C1 segment of cervical spinal cord (tissue), 14 donors: ENCODE results near the gene CDH26.
A peak's percentile ranks its signal among the peaks of the same experiment; 100 is the strongest.
"Not testable (repeated sequence)": the region's sequence is repeated elsewhere in the genome, so short reads cannot be mapped to it uniquely, and the experiment has no call there.

Experiments
- DNase-seq, 14 donors: peaks; one replicate each; lab custom pipeline; 2025; lab: John Stamatoyannopoulos, UW

The CDH26 gene

DNA sequence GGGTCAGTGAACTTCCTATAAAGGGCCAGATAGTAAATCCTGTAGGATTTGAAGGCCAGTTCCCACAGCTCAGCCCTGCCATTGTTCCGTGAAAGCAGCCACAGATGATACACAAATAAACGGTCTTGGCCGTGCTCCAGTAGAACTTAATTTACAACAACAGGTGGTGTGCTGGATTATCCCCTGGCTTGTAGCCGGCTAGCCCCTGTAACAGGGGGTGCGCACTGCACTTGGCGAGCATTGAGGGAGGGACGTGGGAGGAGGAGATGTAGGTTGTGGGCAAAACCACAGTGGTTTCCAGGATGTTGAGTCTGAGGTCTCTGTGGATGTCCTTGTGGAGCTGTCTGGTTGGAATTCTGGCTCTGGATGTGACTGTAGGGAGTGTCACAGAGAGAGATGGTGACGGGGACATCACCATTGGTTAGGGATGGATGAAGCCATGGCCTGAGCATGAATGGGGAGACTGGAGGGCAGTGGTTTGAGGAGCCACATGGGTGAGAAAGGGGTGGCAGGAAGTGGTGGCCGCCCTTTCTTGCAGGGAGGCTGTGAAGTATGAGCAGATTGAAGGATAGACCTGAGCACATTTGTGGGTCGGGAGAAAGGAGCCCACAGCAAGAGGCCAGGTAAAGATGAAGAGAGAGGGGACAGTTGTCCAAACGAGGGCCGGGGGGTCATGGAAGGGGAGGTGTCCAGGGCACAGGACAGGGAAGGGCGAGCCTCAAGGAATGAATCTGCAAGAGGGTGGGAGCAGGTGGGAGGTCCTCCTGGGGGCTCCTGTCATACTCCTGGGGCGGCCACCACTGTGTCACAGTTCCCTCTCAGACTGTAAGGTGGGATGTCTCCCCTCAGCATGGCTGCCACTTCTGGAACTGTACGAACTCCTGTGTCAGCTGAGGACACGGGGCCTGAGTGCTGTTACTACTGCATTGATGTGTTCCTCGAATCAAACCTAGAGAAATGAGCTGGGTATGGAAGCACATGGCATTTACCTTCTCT, 53.6 kb downstream of the CDH26 start:
- DNase-seq, result no peak

DNA sequence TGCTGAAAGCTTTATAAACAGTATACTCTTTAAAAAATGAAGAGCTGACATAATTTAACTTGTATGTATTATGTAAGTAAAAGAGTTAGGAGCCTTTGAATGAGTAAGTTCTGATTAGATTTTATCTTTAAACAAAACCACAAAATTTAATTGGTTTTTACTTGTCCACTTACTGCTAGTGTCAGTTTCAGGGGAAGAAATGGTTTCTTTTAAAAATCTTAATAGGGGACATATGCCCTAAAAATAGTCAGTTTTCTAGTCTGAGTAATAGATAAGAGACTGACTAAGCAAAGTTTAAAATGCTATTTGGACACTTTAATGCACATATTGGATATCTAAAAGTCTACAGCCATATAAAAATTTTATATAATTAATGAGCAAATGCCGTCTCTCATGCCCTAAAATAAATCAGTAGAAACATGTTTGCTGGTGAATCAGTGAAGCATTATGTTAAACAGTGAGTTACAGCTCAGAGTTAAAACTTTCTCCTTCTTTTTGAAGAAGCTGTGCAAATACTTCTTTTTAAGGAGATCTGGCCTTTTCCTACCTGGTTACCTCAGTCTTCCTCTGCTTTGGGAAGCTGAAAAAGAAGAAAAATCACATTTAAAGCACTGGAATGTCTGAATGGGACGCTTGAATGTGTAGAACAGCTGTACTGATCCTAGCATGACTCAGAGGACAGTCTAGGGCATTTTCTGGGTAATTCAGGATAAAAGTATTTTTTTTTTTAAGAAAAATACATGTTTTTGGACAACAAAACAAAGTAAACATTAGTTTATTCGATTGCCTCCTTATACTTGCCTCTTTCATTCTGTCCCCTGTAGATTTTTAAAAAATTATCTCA, 55.3 kb downstream of the CDH26 start:
- no peak for DNase-seq

DNA sequence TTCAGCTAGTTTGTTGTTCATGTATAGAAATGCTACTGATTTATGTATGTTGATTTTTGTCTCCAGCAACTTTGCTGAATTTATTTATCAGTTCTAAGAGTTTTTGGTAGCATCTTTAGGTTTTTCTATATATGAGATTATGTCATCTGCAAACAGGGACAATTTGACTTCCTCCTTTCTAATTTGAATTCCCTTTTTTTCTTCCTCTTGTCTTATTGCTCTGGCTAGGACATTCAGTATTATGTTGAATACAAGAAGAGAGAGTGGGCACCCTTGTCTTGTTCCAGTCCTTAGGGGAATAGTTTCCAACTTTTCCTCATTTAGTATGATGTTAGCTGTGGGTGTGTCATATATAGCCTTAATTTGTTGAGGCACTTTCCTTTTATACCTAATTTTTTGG, 58.2 kb downstream of the CDH26 start:
- DNase-seq, result no peak

DNA sequence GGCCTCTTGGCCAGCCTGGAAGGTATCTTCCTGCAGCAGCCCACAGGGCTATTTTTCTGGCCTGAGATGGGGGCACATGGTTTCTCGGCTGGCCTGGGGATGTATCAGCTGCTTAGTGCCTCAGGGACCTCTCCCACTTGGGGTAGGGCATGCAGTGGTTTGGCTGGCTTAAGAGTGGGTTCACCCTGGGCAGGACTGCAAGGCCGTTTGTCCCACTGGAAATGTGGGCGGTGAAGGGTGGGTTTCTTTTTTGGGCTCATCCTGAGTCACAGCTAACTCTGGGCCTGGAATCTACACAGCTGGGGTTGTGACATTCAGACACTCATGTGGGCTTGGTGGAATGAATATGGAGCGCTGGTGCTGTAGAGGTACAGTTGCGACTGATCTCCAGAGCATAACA, 62.0 kb downstream of the CDH26 start:
- DNase-seq, result no peak

DNA sequence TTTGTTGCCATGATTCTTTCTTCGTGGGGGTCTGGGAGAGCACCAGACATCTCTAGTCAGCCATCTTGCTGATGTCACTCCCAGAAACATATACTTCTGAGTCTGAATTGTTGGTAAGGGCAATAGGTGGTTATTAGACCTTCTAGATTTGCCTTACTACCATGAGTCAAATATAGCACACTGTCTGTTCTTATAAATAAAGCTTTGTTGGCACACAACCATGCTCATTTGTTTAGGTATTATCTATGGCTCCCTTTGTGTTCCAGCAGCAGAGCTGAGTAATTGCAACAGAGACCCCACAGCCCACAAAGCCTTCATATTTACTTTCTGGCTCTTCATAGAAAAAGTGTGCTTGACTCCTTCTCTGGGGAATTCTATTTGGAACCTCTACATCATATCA, 62.9 kb downstream of the CDH26 start:
- DNase-seq, result no peak

DNA sequence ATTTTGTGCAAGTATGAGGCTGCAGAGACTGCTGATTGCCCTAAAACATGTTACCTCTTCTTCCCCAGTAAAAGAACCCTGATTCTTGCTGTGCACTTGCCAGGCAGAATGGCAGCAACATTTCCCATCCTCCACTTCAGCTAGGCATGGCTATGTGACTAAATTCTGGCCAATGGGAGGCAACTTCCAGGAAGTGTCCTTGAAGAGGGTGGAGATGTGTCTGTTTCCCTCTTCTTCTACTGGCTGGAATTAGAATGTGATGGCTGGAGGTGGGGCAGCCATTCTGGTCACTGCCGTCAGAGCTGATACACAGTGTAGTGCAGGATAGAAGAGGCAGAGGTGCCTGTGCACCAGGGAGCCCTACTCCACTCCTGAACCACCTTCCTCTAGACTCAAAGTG, 64.6 kb downstream of the CDH26 start:
- DNase-seq, result no peak

DNA sequence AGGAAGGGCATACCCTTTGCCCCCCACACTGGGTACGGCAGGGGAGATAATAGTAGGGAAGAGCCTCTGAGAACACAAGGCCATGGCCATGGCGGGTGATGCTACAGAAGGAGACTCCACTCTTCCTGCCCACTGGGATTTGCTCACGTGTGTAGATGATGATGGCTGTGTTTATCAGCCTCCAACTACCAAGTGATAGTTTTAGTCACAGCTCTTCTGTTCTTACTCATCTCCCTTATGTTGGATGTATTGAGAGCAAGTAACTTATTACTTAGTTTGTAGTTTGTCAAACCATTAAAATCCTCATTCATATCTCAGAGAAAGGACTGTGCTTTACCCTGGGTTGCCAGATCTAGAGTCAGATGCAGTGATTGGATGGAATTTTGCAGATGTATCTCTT, 66.0 kb downstream of the CDH26 start:
- no peak for DNase-seq

DNA sequence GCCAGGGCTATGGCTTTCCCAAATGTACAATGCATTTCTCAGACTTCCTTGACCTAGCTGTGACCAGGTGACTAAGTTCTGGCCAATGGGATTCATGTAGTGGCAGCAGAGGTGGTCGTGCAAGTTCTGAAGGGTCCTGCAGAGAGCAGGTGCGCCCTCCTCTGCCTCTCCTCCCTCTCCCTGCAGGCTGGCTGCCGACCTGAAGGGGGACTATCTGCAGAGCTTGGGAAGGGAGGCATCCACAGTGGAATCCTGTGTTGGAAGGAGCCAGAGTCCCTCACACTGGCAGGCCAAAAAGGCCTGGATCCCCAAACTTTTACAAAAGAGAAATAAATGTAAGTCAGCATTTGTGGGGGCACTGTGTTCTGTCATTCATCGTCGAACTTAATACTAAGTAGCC, 66.6 kb downstream of the CDH26 start:
- DNase-seq, result no peak

DNA sequence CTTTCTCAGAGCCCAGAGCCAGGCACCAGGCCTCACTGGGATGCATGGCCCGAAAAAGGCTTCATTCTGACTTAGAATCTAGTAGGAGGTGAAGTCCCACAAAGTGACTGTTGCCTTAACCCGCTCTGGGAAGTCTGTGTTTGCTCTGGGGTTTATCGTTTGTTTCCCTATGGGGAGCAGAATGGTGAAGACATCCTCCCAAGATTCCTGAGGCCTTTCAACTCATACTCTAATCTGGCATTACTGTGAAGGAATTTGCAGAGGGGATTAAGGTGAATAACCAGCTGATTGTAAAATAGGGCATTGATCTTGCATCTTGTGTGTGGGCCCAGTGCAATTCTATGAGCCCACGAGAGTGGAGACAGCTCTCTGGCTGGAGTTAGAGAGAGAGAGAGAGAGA, 67.8 kb downstream of the CDH26 start:
- DNase-seq, result no peak

DNA sequence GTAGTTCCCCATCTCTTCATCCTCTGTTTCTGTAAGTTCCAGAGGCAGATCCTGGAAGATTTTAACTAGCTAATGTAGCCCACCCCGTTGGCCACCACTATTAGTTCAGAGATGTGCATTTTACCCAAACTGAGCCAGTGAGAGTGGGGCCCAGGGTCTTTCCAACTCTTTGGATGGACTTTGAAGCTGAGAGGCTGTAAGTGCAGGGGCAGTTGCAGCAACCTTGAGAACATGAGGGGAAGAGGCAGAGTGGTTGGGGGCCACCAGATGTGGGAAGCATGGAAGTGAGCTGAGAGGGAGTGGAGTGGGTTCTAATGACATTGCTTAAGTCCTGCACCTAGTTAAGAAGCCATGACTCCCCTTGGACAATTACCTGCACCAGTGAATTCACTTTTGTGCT, 72.2 kb downstream of the CDH26 start:
- no peak for DNase-seq

DNA sequence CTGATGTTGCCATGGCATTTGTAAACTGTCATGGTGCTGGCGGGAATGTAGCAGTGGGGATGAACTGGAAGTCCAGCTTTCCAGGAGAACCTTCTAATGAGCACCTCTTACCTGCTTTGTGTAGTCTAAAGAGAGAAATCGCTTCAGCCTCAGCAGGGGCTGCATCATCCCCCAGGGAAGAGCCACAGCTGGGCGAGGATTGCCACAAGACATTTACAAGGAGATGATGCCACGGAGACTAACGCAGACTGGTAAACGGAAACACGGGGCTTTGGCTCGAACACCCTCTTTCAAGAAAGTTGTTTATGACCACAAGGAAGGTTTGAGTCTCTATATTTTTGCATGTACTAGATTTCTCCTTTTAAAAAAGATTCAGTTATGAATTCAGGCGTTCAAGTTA, 72.9 kb downstream of the CDH26 start:
- no peak for DNase-seq

DNA sequence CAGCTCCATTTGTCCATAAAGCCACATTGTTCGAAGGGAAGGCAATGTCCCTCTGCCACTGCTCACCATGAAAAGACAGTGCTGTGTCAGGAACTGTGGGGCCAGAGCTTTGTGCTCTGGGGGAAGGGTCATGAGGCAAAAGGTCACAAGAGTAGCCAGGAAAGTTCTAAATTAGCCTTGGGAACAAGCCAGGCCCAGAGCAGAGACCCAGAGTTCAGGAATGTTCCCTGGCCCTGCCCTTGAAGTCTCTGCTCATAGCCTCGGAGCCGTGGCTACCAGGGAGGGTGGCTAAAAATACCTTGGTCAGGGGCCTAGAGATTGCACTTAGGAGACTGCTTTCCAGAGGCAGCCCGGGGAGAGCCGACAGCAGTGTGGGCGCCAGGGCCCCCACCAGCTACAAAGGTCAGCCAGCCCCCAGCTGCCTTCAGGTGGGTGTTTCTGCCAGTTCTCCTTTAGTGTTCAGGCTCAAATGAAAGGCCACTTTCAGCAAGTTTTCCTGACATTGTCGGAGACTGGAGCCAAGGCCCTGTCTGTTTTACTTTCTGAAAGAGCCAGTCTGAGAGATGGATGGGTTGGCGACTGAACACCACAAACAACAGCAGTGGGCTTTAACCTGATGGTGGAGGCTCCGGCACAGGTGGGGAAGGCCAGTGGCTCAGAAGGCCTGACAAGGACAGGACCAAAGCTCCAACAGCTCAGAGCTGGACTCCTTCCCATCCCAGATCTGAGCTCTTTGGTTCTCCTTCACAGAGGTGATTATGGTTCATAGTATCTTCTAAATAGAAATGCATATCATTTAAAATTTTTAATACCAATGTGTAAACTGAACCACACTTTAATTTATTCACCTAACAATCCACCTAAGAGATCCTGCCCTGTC, 76.2 kb downstream of the CDH26 start:
- peak in 9 of 14 donors; percentile 30 to 81 (median 55) for DNase-seq

DNA sequence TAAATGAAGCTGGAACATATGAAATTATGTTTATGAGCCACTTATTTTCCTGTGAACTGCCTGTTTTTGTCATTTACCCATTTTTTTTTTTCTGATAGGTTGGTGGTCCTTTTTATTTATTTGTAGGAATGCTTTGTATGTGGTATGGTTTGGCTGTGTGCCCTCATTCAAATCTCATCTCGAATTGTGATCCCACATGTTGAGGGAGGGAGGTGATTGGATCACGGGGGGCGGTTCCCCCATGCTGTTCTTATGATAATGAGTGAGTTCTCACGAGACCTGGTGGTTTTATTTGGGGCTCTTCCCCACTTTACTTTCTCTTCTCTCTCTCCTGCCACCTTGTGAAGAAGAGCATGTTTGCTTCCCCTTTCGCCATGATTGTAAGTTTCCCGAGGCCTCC, 77.3 kb downstream of the CDH26 start:
- no peak for DNase-seq

DNA sequence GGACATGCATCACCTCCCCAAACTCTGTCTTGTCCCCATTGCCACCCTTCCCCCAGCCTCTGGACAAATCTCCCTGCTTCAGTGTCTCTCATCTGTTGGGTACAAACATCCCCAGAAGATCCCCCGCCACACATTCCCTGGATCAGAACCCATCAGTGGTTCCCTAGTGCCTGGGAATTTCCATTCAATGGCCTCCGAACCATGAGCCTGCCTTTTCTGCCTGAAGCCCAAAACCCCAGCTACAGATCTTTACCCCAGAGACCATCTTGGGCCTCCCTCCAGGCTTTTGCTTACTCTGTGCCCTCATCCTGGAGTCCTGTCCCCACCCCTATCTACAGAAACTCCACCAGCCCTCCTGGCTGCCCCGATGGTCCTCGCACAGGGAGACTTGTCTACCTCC, 78.1 kb downstream of the CDH26 start:
- no peak for DNase-seq

DNA sequence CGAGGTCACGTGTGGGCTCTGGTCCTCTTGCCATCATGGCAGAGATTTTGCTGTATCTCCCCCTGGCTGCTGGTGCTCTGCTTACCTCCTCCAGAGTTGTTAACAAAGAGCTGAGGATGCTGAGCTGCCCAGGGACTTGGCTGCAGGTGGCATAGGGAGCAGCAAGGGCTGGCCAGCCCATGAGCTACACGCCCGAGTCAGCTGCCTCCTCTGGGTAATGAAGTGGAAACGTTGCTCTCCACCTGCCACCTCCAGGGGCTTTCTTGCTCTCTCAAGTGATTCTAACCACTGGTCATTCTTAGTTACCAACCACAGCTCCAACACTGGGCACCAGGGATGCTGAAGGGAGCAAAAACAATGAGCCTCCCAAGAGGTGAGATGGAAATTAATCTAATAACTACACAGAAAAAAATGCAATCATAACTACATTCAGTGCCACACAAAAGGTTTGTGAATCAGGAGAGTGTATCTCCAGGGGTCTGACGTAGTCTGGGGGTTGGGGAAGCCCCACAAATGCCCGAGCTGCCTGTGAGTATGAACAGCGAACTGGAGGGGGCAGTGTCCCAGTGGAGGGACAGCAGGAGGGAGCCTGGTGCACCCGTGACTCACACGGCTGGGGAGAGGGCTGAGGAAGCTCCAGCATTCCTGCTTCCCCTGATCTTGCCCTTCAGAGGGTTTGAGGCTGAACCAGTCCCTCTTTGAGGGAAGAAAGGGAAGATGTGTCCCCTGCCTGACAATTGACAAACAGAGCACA, 78.7 kb downstream of the CDH26 start:
- DNase-seq, result no peak

DNA sequence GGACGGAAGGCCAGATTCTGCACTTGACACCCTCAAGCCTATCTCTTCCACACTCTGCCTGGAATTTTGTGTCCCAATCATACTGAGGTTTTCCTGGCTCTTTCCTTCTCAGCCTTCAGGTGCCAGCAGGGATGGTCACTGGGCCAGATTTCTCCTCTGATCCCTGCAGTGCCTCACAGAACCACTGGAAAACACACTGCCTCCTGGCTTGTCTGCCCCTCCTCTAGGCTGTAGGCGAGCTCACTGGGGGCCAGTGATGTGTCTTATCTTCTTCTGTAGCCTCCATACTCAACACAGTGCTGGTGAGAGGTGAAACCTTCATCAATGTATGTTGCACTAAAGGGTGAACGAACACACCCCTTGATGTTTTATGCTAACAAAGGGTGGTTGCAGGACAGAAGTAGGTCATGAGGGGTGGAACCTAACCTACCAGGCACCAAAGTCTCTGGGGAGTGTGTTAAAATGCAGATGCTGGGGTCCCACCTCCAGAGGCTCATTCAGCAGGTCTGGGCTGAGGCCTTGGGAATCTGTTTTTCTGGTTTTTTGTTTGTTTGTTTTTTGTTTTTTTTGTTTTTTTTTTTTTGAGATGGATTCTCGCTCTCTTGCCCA, 80.3 kb downstream of the CDH26 start:
- no peak for DNase-seq

DNA sequence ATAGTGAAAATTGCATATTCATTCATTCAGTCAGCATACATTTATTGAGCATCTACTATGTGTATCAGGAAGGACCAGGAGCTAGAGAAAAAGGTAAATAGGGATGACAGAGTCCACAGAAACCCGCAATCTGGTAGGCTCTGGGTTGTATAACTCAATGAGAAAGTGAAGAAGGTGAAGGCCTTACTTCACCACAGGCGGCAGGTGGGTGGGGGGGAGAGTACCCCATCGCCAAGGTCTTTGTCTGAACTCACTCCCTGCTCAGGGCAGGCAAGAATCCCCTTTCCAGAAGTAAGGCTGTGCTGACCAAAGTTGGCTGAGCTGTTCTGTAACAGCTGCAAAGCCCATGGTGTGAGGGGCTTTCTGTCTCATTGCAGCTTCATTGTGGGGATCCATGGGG, 81.3 kb downstream of the CDH26 start:
- no peak for DNase-seq

DNA sequence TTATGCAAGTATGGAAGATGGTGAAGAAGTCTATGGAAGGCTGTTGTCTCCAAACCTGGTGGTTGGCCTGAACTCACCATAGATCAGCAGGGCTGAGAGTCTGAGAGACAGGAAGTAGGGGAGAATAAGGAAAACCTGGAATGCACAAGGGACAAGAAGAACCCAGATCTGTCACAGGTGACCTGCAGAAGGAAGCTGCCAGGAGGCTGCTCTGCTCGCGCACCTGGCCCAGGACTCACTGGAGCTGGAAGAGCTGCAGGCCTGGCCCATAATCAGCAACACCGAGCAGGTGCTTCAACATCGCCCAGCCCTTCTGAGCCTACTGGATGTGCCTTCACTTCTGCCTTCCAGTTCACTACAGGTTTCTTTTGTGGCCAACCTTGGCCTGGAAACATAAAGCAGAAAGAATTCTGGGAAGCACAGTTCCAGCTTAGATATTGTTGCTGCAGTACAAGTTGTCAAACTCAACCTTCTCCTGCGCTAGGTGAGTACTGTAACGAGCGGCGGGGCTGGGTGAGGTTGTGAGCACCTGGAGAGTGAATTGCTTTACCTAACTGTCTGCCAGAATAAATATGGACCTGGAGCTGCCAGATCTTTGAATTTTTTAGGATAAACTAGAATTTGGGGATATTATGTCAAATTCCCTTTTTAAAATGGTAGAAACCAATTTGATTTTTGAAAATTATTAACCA, 82.4 kb downstream of the CDH26 start:
- DNase-seq, result no peak

DNA sequence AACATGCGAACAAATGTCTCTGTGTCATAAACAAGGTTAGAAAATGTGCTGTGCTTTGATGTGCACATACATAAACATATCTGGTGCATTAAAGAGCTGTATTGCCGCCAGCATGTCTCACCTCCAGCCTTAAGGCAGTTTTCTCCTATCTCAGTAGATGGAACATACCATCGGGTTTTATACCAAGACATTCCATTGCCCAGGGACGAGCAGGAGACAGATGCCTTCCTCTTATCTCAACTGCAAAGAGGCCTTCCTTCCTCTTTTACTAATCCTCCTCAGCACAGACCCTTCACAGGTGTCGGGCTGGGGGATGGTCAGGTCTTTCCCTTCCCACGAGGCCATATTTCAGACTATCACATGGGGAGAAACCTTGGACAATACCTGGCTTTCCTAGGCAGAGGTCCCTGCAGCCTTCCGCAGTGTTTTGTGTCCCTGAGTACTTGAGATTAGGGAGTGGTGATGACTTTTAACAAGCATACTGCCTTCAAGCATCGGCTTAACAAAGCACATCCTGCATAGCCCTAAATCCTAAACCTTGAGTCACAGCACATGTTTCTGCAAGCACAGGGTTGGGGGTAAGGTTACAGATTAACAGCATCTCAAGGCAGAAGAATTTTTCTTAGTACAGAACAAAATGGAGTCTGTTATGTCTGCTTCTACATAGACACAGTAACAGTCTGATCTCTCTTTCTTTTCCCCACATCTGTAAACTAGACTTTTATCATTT, 83.4 kb downstream of the CDH26 start:
- DNase-seq, result not testable (repeated sequence)
